Measurements from ENCODE around the gene THSD7B. TPM values are rescaled to one million over a fixed set of nuclear protein-coding genes. Genes with fewer than 3 reads are reported as not detected.

THSD7B gene
- total and polyA plus RNA-seq, 10 of the 15 experiments (the other 5 are each of a cell fraction or from before 2014, with no cell fraction given) = 0.03 to 0.56 (median 0.28) TPM

- Histone ChIP-seq H3K9ac (ENCODE audit: control insufficient read depth, insufficient read depth, low read length) (no peak overlapping the region), H3K36me3 (ENCODE audit: control insufficient read depth in 2 of 2, insufficient read depth in 2 of 2, low read length in 1 of 2) (no peaks in the 10 kb centered on the region), H3K4me2 (ENCODE audit: control insufficient read depth, insufficient read depth) (no peak overlapping the region), H3K9me3 (replicated peaks; ENCODE audit: control insufficient read depth, insufficient read depth, low read length) (no peaks in the 10 kb centered on the region), H3K27ac (ENCODE audit: control insufficient read depth, insufficient read depth) (no peak overlapping the region), H3K79me2 (ENCODE audit: control insufficient read depth, insufficient read depth, low read length) (no peaks in the 10 kb centered on the region), H3K27me3 (replicated peaks in 1 of 2; ENCODE audit: control insufficient read depth in 2 of 2, insufficient read depth in 2 of 2, low read length in 1 of 2) (no peaks in the 10 kb centered on the region), H3K4me3 (no peak overlapping the region), H2AFZ (ENCODE audit: control insufficient read depth, low read depth, low read length) (no peak overlapping the region), H3K4me1 (ENCODE audit: control insufficient read depth, insufficient read depth, low read length) (no peaks in the 10 kb centered on the region), H4K20me1 (ENCODE audit: control insufficient read depth, insufficient read depth) (no peaks in the 10 kb centered on the region)
- ChIA-PET POLR2A (no interaction called here), RAD21 (ENCODE audit: unreplicated experiment) (no interaction called here), CTCF (no interaction called here), SMC1A (ENCODE audit: uncharacterized antibody, unreplicated experiment) (no interaction called here)
- ATAC-seq = no peak
- no peak for TF ChIP-seq USF1 (IDR thresholded peaks at IDR 0.05; ENCODE audit: borderline replicate concordance, extremely low read length, insufficient read depth, low read depth, low read length)
- BruUV-seq (replicated peaks) = no TSS peak
- no peak for DNase-seq (ENCODE audit: low read depth, low spot score)
- intact Hi-C loops (cut with micrococcal nuclease; ENCODE audit: unreplicated experiment) = no loop called here
- FAIRE-seq = no peak
- in situ Hi-C loops (cut with MboI) = no loop called here
- WGBS (ENCODE audit: insufficient coverage, insufficient replicate concordance, low lambda C conversion rate, missing lambda C conversion rate) = 50% methylated on average over 5 of the region's 5 CpGs
These were observed 646.2 kb downstream of the THSD7B start for GRCh38 chr2:137411585-137411984.

GRCh38 chr2:137420744-137421143, 655.4 kb downstream of the THSD7B start:
- Histone ChIP-seq H3K4me3 (no peak overlapping the region), H3K9me3 (replicated peaks; ENCODE audit: control insufficient read depth, insufficient read depth, low read length) (no peaks in the 10 kb centered on the region), H3K36me3 (ENCODE audit: control insufficient read depth in 2 of 2, insufficient read depth in 2 of 2, low read length in 1 of 2) (no peaks in the 10 kb centered on the region), H3K27ac (ENCODE audit: control insufficient read depth, insufficient read depth) (no peak overlapping the region), H3K4me1 (ENCODE audit: control insufficient read depth, insufficient read depth, low read length) (no peaks in the 10 kb centered on the region), H3K79me2 (ENCODE audit: control insufficient read depth, insufficient read depth, low read length) (no peaks in the 10 kb centered on the region), H3K9ac (ENCODE audit: control insufficient read depth, insufficient read depth, low read length) (no peak overlapping the region), H3K4me2 (ENCODE audit: control insufficient read depth, insufficient read depth) (no peak overlapping the region), H4K20me1 (ENCODE audit: control insufficient read depth, insufficient read depth) (no peaks in the 10 kb centered on the region), H3K27me3 (replicated peaks in 1 of 2; ENCODE audit: control insufficient read depth in 2 of 2, insufficient read depth in 2 of 2, low read length in 1 of 2) (no peaks in the 10 kb centered on the region), H2AFZ (ENCODE audit: control insufficient read depth, low read depth, low read length) (no peak overlapping the region)
- POLR2A ChIA-PET = no interaction called here
- ATAC-seq = no peak
- WGBS (ENCODE audit: insufficient coverage, insufficient replicate concordance, low lambda C conversion rate, missing lambda C conversion rate) = 0% methylated on average over 3 of the region's 3 CpGs
- DNase-seq (ENCODE audit: low read depth, low spot score) = no peak
- in situ Hi-C loops (cut with MboI) = no loop called here
- no TSS peak for BruUV-seq (replicated peaks)
- no peak for FAIRE-seq
- CTCF ChIA-PET = no interaction called here
- intact Hi-C loops (cut with micrococcal nuclease; ENCODE audit: unreplicated experiment) = no loop called here
- RAD21 ChIA-PET (ENCODE audit: unreplicated experiment) = no interaction called here
- SMC1A ChIA-PET (ENCODE audit: uncharacterized antibody, unreplicated experiment) = no interaction called here
- no peak for TF ChIP-seq FOS (IDR thresholded peaks at IDR 0.05; ENCODE audit: borderline replicate concordance, extremely low read depth, insufficient read length)
- no peak for TF ChIP-seq RBBP5 (conservative IDR thresholded peaks at IDR 0.05)
- no peak for TF ChIP-seq SRF (IDR thresholded peaks at IDR 0.05; ENCODE audit: low read depth in 2 of 2, low read length in 2 of 2)
- no peak for TF ChIP-seq IRF3 (IDR thresholded peaks at IDR 0.05)
- no peak for TF ChIP-seq STAT3 (IDR thresholded peaks at IDR 0.05; ENCODE audit: low read depth, low read length)
- no peak for TF ChIP-seq YY1 (IDR thresholded peaks at IDR 0.05; ENCODE audit: low read depth, low read length)
- TF ChIP-seq YBX1 (IDR thresholded peaks at IDR 0.05) = no peak
- TF ChIP-seq GATAD2B (conservative IDR thresholded peaks at IDR 0.05; ENCODE audit: low read depth) = no peak
- no peak for TF ChIP-seq ZBTB40 (IDR thresholded peaks at IDR 0.05; ENCODE audit: borderline replicate concordance)
- no peak for TF ChIP-seq IRF5 (IDR thresholded peaks at IDR 0.05; ENCODE audit: borderline replicate concordance)
